ENCODE data around the gene NRL. TPM values are rescaled to one million over a fixed set of nuclear protein-coding genes. Genes with fewer than 3 reads are reported as not detected.
A peak's percentile ranks its signal among the peaks of the same experiment; 100 is the strongest.

Gene NRL
- total RNA-seq, 1 experiment from 2014 or later, result 2.3 TPM

- H3K27me3 ChIP-seq (ENCODE audit: insufficient read depth, low read depth), result no peaks in the 10 kb centered on the region
- H3K79me2 ChIP-seq (ENCODE audit: low read depth), result peaks cover 12% of the 10 kb centered on the region
- no peaks in the 10 kb centered on the region for H3K36me3 ChIP-seq (ENCODE audit: low read depth)
- DNase-seq, result no peak
- H3K9me3 ChIP-seq (ENCODE audit: insufficient read depth, low read depth), result no peaks in the 10 kb centered on the region
- no peak overlapping the region for H2AFZ ChIP-seq
- H3F3A ChIP-seq (ENCODE audit: insufficient read depth, low read depth), result peaks cover 4% of the 10 kb centered on the region; the same call in 1 of the 2 replicates
- intact Hi-C loops (cut with micrococcal nuclease; ENCODE audit: unreplicated experiment), result no loop called here
- TF ChIP-seq EZH2 (IDR thresholded peaks at IDR 0.05; ENCODE audit: low read depth) (no peak), CTCF (conservative IDR thresholded peaks at IDR 0.05) (no peak)
- H3K9me2 ChIP-seq (ENCODE audit: insufficient read depth), result 0 out of 2 replicates have a peak, but pooled peaks cover 3% of the 10 kb centered on the region
- H3K4me2 ChIP-seq, result no peak overlapping the region
- no peak overlapping the region for H3K27ac ChIP-seq
- H3K4me3 ChIP-seq, result no peak overlapping the region
- peaks cover 12% of the 10 kb centered on the region for H3K4me1 ChIP-seq (replicated peaks; ENCODE audit: insufficient read depth)
- ChIA-PET CTCF (no interaction called here), POLR2A (ENCODE audit: unreplicated experiment) (no interaction called here)
- BruUV-seq (replicated peaks), result no TSS peak
- H4K20me1 ChIP-seq (ENCODE audit: insufficient read depth), result no peaks in the 10 kb centered on the region
Observed at GRCh38 chr14:24096545-24097181, 18.1 kb downstream of the NRL start.

DNA sequence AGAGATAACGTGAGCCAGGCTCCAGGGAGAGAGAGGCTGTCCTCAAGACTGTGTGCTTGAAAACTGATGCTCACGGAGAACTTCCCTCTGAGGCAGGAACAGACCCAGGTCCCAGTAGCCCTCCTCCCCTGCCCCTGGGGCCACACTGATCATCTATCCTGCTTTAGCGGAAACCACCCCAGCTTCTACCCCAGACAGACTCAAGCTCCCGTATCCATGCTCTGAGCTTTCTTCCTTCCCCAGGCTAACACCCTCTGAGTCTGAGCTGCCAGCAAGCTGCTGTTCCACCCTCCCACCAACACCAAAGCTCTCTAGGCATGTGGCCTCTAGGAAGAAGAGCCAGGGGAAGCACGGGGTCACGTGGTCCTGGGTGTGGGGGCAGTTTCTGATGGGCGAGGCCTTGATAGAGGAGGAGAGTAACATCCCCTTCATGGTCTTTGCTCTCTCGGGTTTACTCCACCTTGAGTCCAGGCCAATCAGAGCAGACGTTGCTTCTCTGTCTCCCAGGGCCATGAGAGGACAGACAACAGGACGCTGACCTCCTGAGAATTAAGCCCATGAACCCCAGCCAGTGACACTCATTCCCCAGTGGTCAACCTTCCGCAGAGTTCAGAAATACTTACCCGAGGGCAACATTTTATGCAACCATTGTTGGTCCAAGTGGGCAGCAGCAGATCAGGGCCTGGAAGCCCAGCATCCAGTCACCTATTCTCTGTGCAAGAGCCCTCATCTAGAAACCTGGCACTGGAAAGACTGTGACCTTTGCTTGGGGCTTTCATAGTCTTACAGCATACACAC, 19.3 kb downstream of the NRL start:
- DNase-seq, result peak in 1 of 2 experiments; percentile 24
- no peak overlapping the region for H3K27ac ChIP-seq
- no peak for TF ChIP-seq CTCF (conservative IDR thresholded peaks at IDR 0.05)
- no peak for TF ChIP-seq EZH2 (IDR thresholded peaks at IDR 0.05; ENCODE audit: low read depth)
- peaks cover 12% of the 10 kb centered on the region for H3K4me1 ChIP-seq (replicated peaks; ENCODE audit: insufficient read depth)
- peak overlapping the region; percentile 78 for H3K4me3 ChIP-seq
- no peaks in the 10 kb centered on the region for H4K20me1 ChIP-seq (ENCODE audit: insufficient read depth)
- intact Hi-C loops (cut with micrococcal nuclease; ENCODE audit: unreplicated experiment), result no loop called here
- 0 out of 2 replicates have a peak, but pooled peaks cover 3% of the 10 kb centered on the region for H3K9me2 ChIP-seq (ENCODE audit: insufficient read depth)
- ChIA-PET POLR2A (ENCODE audit: unreplicated experiment) (interaction anchor here (0.6 to 0.7 kb wide), 2 partner anchors 13 to 20 kb away, joined by 3 read pairs; partner anchors contain the start of gene NRL), CTCF (interaction anchor here (0.5 to 1.0 kb wide), 4 partner anchors 14 to 211 kb away, joined by 3 to 4 read pairs (median 3); no protein-coding TSS in a partner anchor)
- H3K9me3 ChIP-seq (ENCODE audit: insufficient read depth, low read depth), result no peaks in the 10 kb centered on the region
- no peak overlapping the region for H2AFZ ChIP-seq
- H3K36me3 ChIP-seq (ENCODE audit: low read depth), result no peaks in the 10 kb centered on the region
- BruUV-seq (replicated peaks), result no TSS peak
- no peaks in the 10 kb centered on the region for H3K27me3 ChIP-seq (ENCODE audit: insufficient read depth, low read depth)
- peaks cover 4% of the 10 kb centered on the region; the same call in 1 of the 2 replicates for H3F3A ChIP-seq (ENCODE audit: insufficient read depth, low read depth)
- H3K79me2 ChIP-seq (ENCODE audit: low read depth), result peaks cover 12% of the 10 kb centered on the region
- H3K4me2 ChIP-seq, result peak overlapping the region; percentile 91

GRCh38 chr14:24094841-24095270, 19.9 kb downstream of the NRL start:
- H3K27me3 ChIP-seq (ENCODE audit: insufficient read depth, low read depth), result no peaks in the 10 kb centered on the region
- H3F3A ChIP-seq (ENCODE audit: insufficient read depth, low read depth), result peaks cover 4% of the 10 kb centered on the region; the same call in 1 of the 2 replicates
- peak overlapping the region; percentile 91 for H3K4me2 ChIP-seq
- TF ChIP-seq EZH2 (IDR thresholded peaks at IDR 0.05; ENCODE audit: low read depth), result no peak
- no peak for TF ChIP-seq CTCF (conservative IDR thresholded peaks at IDR 0.05)
- H3K9me2 ChIP-seq (ENCODE audit: insufficient read depth), result 0 out of 2 replicates have a peak, but pooled peaks cover 3% of the 10 kb centered on the region
- no peak for DNase-seq
- POLR2A ChIA-PET (ENCODE audit: unreplicated experiment), result interaction anchor here (0.6 to 0.7 kb wide), 2 partner anchors 14 to 20 kb away, joined by 3 read pairs; partner anchors contain the start of gene NRL
- BruUV-seq (replicated peaks), result no TSS peak
- H3K79me2 ChIP-seq (ENCODE audit: low read depth), result peaks cover 12% of the 10 kb centered on the region
- intact Hi-C loops (cut with micrococcal nuclease; ENCODE audit: unreplicated experiment), result loop anchor here (1.0 to 5.0 kb wide), 2 partner anchors 15 to 67 kb away; partner anchors contain the start of gene IRF9
- H4K20me1 ChIP-seq (ENCODE audit: insufficient read depth), result no peaks in the 10 kb centered on the region
- peak overlapping the region; percentile 57 for H3K27ac ChIP-seq
- peak overlapping the region; percentile 91 for H2AFZ ChIP-seq
- no peaks in the 10 kb centered on the region for H3K36me3 ChIP-seq (ENCODE audit: low read depth)
- peaks cover 12% of the 10 kb centered on the region for H3K4me1 ChIP-seq (replicated peaks; ENCODE audit: insufficient read depth)
- H3K9me3 ChIP-seq (ENCODE audit: insufficient read depth, low read depth), result no peaks in the 10 kb centered on the region
- peak overlapping the region; percentile 78 for H3K4me3 ChIP-seq
- CTCF ChIA-PET, result interaction anchor here (0.6 to 1.2 kb wide), 4 partner anchors 14 to 212 kb away, joined by 3 to 4 read pairs (median 3); no protein-coding TSS in a partner anchor

Measured in PC-9 (cell line).